Uterus (tissue), 4 donors: ENCODE measurements around the gene MS4A4A. TPM values are rescaled to one million over a fixed set of nuclear protein-coding genes. Genes with fewer than 3 reads are reported as not detected.
A peak's percentile ranks its signal among the peaks of the same experiment; 100 is the strongest.

ENCODE experiments used
- DNase-seq, 2 donors: peaks; one replicate each; pipeline ENCODE4 v3.0.0-alpha.2; 2019 to 2020
- H3K27ac ChIP-seq, 2 donors: fragments of 200-600 bp; sonication (generic); 1 replicate in 1 of 2; 2 replicates in 1 of 2; pipeline ENCODE4 v1.5.1; 2016 to 2018
- H3K27me3 ChIP-seq, 2 donors: fragments of 200-600 bp; sonication (generic); one replicate each; pipeline ENCODE4 v1.5.1; 2018 to 2019; ENCODE audit warnings: control low read depth in 1 of 2
- H3K36me3 ChIP-seq, 2 donors: fragments of 200-600 bp; sonication (generic); one replicate each; pipeline ENCODE4 v1.5.1; 2019; ENCODE audit warnings: control low read depth in 1 of 2
- H3K4me1 ChIP-seq, 2 donors: fragments of 200-600 bp; sonication (generic); one replicate each; pipeline ENCODE4 v1.5.1; 2018 to 2019; ENCODE audit warnings: control low read depth in 1 of 2
- H3K4me3 ChIP-seq, 2 donors: fragments of 200-600 bp; sonication (generic); 1 replicate in 1 of 2; 2 replicates in 1 of 2; pipeline ENCODE4 v1.5.1; 2018 to 2019; ENCODE audit warnings: mild to moderate bottlenecking in 1 of 2
- H3K9me3 ChIP-seq, 2 donors: fragments of 200-600 bp; sonication (generic); one replicate each; pipeline ENCODE4 v1.5.1; 2019; ENCODE audit warnings: control low read depth in 1 of 2
- CTCF ChIP-seq, 4 experiments: fragments of 200-600 bp in 2 of 4; fragments of 450-650 bp in 2 of 4; sonication (generic) in 2 of 4; IDR thresholded peaks; one replicate each; pipeline ENCODE4 v1.5.1; 2016 to 2019; ENCODE audit warnings: antibody characterized with exemption in 4 of 4, mild to moderate bottlenecking in 2 of 4, moderate library complexity in 1 of 4
- POLR2A ChIP-seq, 2 donors: fragments of 450-650 bp; IDR thresholded peaks; one replicate each; pipeline ENCODE4 v1.6.1; 2016; ENCODE audit warnings: antibody characterized with exemption in 2 of 2, mild to moderate bottlenecking in 1 of 2, moderate library complexity in 1 of 2
- intact Hi-C: fragments of 100-400 bp; cut with DNase I; formaldehyde crosslinking; loops from one replicate; pipeline ENCODE4 v1.15.1; 2023; ENCODE audit warnings: low total_unique reads
- total RNA-seq, 4 donors: library from RNA; depleted of rRNA in 3 of 4; stranded (reverse); fragments of >200 nt in 3 of 4; gene quantifications; one replicate each; pipeline versions ENCODE4 v1.1.0 to v1.2.4, GENCODE V29; 2014 to 2023
- donor health status: DM: yes; HTN: yes; CAD: no.

Gene MS4A4A
- total RNA-seq, 4 donors from 2014 or later = 2.6 to 29.1 (median 14.3) TPM

GRCh38 chr11:60261014-60261413 is 19.5 kb upstream of the MS4A4A start:
- DNase-seq = no peak
- no peak for TF ChIP-seq POLR2A (IDR thresholded peaks at IDR 0.05)
- TF ChIP-seq CTCF (IDR thresholded peaks at IDR 0.05) = no peak
- intact Hi-C loops = no loop called here

GRCh38 chr11:60263402-60263801 is 17.1 kb upstream of the MS4A4A start:
- Histone ChIP-seq H3K4me3 (no peak overlapping the region), H3K36me3 (no peaks in the 10 kb centered on the region), H3K4me1 (no peaks in the 10 kb centered on the region), H3K9me3 (no peaks in the 10 kb centered on the region), H3K27me3 (no peaks in the 10 kb centered on the region), H3K27ac (no peak overlapping the region)
- TF ChIP-seq POLR2A (IDR thresholded peaks at IDR 0.05) = no peak
- TF ChIP-seq CTCF (IDR thresholded peaks at IDR 0.05) = no peak
- intact Hi-C loops = no loop called here
- DNase-seq = no peak

More at GRCh38 chr11:60261014-60261413, 19.5 kb upstream of the MS4A4A start:
- Histone ChIP-seq H3K4me1 (no peaks in the 10 kb centered on the region), H3K36me3 (no peaks in the 10 kb centered on the region), H3K27ac (no peak overlapping the region), H3K9me3 (no peaks in the 10 kb centered on the region), H3K4me3 (no peak overlapping the region), H3K27me3 (no peaks in the 10 kb centered on the region)

GRCh38 chr11:60264644-60265043 is 15.8 kb upstream of the MS4A4A start:
- H3K27me3 ChIP-seq = no peaks in the 10 kb centered on the region
- no peaks in the 10 kb centered on the region for H3K36me3 ChIP-seq
- intact Hi-C loops = no loop called here
- H3K9me3 ChIP-seq = no peaks in the 10 kb centered on the region
- no peaks in the 10 kb centered on the region for H3K4me1 ChIP-seq
- H3K4me3 ChIP-seq = no peak overlapping the region
- TF ChIP-seq CTCF (IDR thresholded peaks at IDR 0.05) (no peak), POLR2A (IDR thresholded peaks at IDR 0.05) (no peak)
- no peak overlapping the region for H3K27ac ChIP-seq
- DNase-seq = no peak

- no peak for DNase-seq
- intact Hi-C loops = no loop called here
These were observed 14.9 kb upstream of the MS4A4A start for GRCh38 chr11:60265373-60266214.

More at GRCh38 chr11:60265373-60266214, 14.9 kb upstream of the MS4A4A start:
- TF ChIP-seq CTCF (IDR thresholded peaks at IDR 0.05) (peak; percentile 39 to 58 (median 52)), POLR2A (IDR thresholded peaks at IDR 0.05) (no peak)
- Histone ChIP-seq H3K36me3 (no peaks in the 10 kb centered on the region), H3K27ac (no peak overlapping the region), H3K4me1 (no peaks in the 10 kb centered on the region), H3K9me3 (peaks cover 0 to 4% of the 10 kb centered on the region in 2 donors), H3K4me3 (no peak overlapping the region), H3K27me3 (no peaks in the 10 kb centered on the region)
